Suprapubic skin (tissue), 4 donors: ENCODE measurements around the gene GARIN5A. TPM values are rescaled to one million over a fixed set of nuclear protein-coding genes. Genes with fewer than 3 reads are reported as not detected.

Experiments
- DNase-seq, 2 donors: peaks; one replicate each; pipeline ENCODE4 v3.0.0-alpha.2; 2019; ENCODE audit warnings: low spot score in 2 of 2
- H3K27ac ChIP-seq: fragments of 200-600 bp; sonication (generic); one replicate; pipeline ENCODE4 v1.5.1; 2019
- H3K27me3 ChIP-seq: fragments of 200-600 bp; sonication (generic); one replicate; pipeline ENCODE4 v1.5.1; 2019
- H3K36me3 ChIP-seq: fragments of 200-600 bp; sonication (generic); one replicate; pipeline ENCODE4 v1.5.1; 2019
- H3K4me1 ChIP-seq: fragments of 200-600 bp; sonication (generic); one replicate; pipeline ENCODE4 v1.5.1; 2019
- H3K4me3 ChIP-seq: fragments of 200-600 bp; sonication (generic); one replicate; pipeline ENCODE4 v1.5.1; 2019; ENCODE audit warnings: mild to moderate bottlenecking
- H3K9me3 ChIP-seq: fragments of 200-600 bp; sonication (generic); one replicate; pipeline ENCODE4 v1.5.1; 2019
- CTCF ChIP-seq, 2 donors: fragments of 200-600 bp in 1 of 2; fragments of 450-650 bp in 1 of 2; sonication (generic) in 1 of 2; IDR thresholded peaks; one replicate each; pipeline ENCODE4 v1.5.1; 2016 to 2019; ENCODE audit warnings: antibody characterized with exemption in 2 of 2, mild to moderate bottlenecking in 1 of 2, moderate library complexity in 1 of 2
- EP300 ChIP-seq: sonication (generic); formaldehyde crosslinking; IDR thresholded peaks from one replicate; pipeline ENCODE4 v1.6.1; 2017; ENCODE audit warnings: antibody characterized with exemption
- POLR2A ChIP-seq, 2 donors: fragments of 450-650 bp; IDR thresholded peaks; one replicate each; pipeline ENCODE4 v1.6.1; 2017; ENCODE audit warnings: antibody characterized with exemption in 2 of 2, mild to moderate bottlenecking in 2 of 2, moderate library complexity in 2 of 2
- POLR2AphosphoS5 ChIP-seq, 3 donors: sonication (generic); formaldehyde crosslinking; IDR thresholded peaks; one replicate each; pipeline ENCODE4 v1.6.1; 2017; ENCODE audit warnings: antibody characterized with exemption in 3 of 3
- WGBS: methylation state at CpG from one replicate; pipeline ENCODE4 v1.1.5; 2018; 5-methylcytosine and 5-hydroxymethylcytosine counted together
- total RNA-seq, 4 donors: library from RNA; depleted of rRNA; stranded (reverse); fragments of >200 nt; gene quantifications; one replicate each; pipeline ENCODE4 v1.1.0, GENCODE V29; 2016

The GARIN5A gene
- total RNA-seq, 4 donors from 2014 or later: 3.9 to 5.0 (median 4.2) TPM; not detected in 1

- no peaks in the 10 kb centered on the region for H3K9me3 ChIP-seq
- no peak overlapping the region for H3K27ac ChIP-seq
- no peak for DNase-seq
- H3K4me1 ChIP-seq: no peaks in the 10 kb centered on the region
- no peaks in the 10 kb centered on the region for H3K36me3 ChIP-seq
- no peak for TF ChIP-seq EP300
- no peak for TF ChIP-seq CTCF (IDR thresholded peaks at IDR 0.05)
- no peak for TF ChIP-seq POLR2A (IDR thresholded peaks at IDR 0.05)
- no peak for TF ChIP-seq POLR2AphosphoS5 (IDR thresholded peaks at IDR 0.05)
- peaks cover 5% of the 10 kb centered on the region for H3K27me3 ChIP-seq
- 62% methylated on average over 22 of the region's 30 CpGs for WGBS
- H3K4me3 ChIP-seq: no peak overlapping the region
Observed at GRCh38 chr19:50496189-50497021, 19.8 kb upstream of the GARIN5A start.

- no peaks in the 10 kb centered on the region for H3K36me3 ChIP-seq
- no peak for TF ChIP-seq CTCF (IDR thresholded peaks at IDR 0.05)
- TF ChIP-seq POLR2AphosphoS5 (IDR thresholded peaks at IDR 0.05): no peak
- TF ChIP-seq POLR2A (IDR thresholded peaks at IDR 0.05): no peak
- TF ChIP-seq EP300: no peak
- 86% methylated on average over 5 of the region's 5 CpGs for WGBS
- H3K4me3 ChIP-seq: no peak overlapping the region
- H3K4me1 ChIP-seq: no peaks in the 10 kb centered on the region
- H3K9me3 ChIP-seq: no peaks in the 10 kb centered on the region
- H3K27ac ChIP-seq: no peak overlapping the region
- DNase-seq: no peak
- peaks cover 17% of the 10 kb centered on the region for H3K27me3 ChIP-seq
Observed at GRCh38 chr19:50495020-50495531, 18.4 kb upstream of the GARIN5A start.

GRCh38 chr19:50494186-50495019, 17.8 kb upstream of the GARIN5A start:
- Histone ChIP-seq H3K27me3 (peaks cover 24% of the 10 kb centered on the region), H3K36me3 (no peaks in the 10 kb centered on the region), H3K9me3 (no peaks in the 10 kb centered on the region), H3K27ac (no peak overlapping the region), H3K4me3 (no peak overlapping the region), H3K4me1 (no peaks in the 10 kb centered on the region)
- DNase-seq: no peak
- TF ChIP-seq EP300: no peak
- TF ChIP-seq CTCF (IDR thresholded peaks at IDR 0.05): no peak
- TF ChIP-seq POLR2AphosphoS5 (IDR thresholded peaks at IDR 0.05): no peak
- TF ChIP-seq POLR2A (IDR thresholded peaks at IDR 0.05): no peak
- 64% methylated on average over 7 of the region's 7 CpGs for WGBS

GRCh38 chr19:50493171-50493570, 16.5 kb upstream of the GARIN5A start:
- Histone ChIP-seq H3K27ac (no peak overlapping the region), H3K27me3 (peaks cover 36% of the 10 kb centered on the region)
- WGBS: 57% methylated on average over 6 of the region's 8 CpGs

More at GRCh38 chr19:50493171-50493570, 16.5 kb upstream of the GARIN5A start:
- TF ChIP-seq POLR2AphosphoS5 (IDR thresholded peaks at IDR 0.05) (no peak), POLR2A (IDR thresholded peaks at IDR 0.05) (no peak), CTCF (IDR thresholded peaks at IDR 0.05) (no peak), EP300 (no peak)
- DNase-seq: no peak
- Histone ChIP-seq H3K4me3 (no peak overlapping the region), H3K36me3 (no peaks in the 10 kb centered on the region), H3K9me3 (no peaks in the 10 kb centered on the region), H3K4me1 (no peaks in the 10 kb centered on the region)
